HPDE6-E6E7 (cell line): ENCODE results near the gene EZH1.
"Not testable (repeated sequence)": the region's sequence is repeated elsewhere in the genome, so short reads cannot be mapped to it uniquely, and the experiment has no call there.

ENCODE experiments used
- DNase-seq: peaks from one replicate; pipeline ENCODE4 v3.0.0; 2011; ENCODE audit warnings: missing footprints; ENCODE audit errors: extremely low spot score

Gene EZH1

GRCh38 chr17:42772945-42773289, 28.1 kb upstream of the EZH1 start:
- DNase-seq: no peak

- not testable (repeated sequence) for DNase-seq
Observed at GRCh38 chr17:42769964-42770363, 25.1 kb upstream of the EZH1 start.

DNA sequence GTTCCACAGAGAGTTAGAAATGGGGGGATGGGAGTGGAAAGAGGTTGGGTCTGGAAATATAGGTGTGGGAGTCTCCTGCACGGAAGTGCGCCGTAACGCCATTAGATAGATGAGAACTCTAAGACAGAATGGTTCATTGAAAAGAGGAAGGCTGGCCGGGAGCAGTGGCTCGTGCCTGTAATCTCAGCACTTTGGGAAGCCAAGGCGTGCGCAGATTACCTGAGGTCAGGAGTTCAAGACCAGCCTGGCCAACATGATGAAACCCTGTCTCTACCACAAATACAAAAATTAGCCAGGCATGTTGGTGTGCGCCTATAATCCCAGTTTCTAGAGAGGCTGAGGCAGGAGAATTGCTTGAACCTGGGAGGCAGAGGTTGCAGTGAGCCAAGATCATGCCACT, 23.2 kb upstream of the EZH1 start:
- DNase-seq: not testable (repeated sequence)

DNA sequence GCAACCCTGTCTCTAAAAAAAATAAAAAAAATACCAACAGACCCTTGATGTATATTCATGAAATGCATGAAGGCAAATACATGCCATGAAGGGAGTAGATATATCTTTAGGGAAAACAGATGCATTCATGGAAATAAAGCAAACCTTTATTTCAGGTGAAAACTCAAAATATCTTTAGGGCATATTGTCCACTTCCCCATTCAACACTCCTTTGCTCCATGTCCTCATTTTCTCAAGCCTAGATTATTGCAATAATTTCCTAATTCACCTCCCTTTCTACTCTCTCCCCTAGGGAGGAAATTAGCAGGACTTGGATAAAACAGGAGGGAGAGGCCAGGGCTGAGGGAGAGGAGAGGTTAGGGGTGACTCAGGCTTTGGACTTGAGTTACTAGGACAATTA, 22.7 kb upstream of the EZH1 start:
- DNase-seq: no peak

- no peak for DNase-seq
Observed at GRCh38 chr17:42766124-42766523, 21.3 kb upstream of the EZH1 start.

GRCh38 chr17:42761638-42762037, 16.8 kb upstream of the EZH1 start:
- DNase-seq: no peak

DNA sequence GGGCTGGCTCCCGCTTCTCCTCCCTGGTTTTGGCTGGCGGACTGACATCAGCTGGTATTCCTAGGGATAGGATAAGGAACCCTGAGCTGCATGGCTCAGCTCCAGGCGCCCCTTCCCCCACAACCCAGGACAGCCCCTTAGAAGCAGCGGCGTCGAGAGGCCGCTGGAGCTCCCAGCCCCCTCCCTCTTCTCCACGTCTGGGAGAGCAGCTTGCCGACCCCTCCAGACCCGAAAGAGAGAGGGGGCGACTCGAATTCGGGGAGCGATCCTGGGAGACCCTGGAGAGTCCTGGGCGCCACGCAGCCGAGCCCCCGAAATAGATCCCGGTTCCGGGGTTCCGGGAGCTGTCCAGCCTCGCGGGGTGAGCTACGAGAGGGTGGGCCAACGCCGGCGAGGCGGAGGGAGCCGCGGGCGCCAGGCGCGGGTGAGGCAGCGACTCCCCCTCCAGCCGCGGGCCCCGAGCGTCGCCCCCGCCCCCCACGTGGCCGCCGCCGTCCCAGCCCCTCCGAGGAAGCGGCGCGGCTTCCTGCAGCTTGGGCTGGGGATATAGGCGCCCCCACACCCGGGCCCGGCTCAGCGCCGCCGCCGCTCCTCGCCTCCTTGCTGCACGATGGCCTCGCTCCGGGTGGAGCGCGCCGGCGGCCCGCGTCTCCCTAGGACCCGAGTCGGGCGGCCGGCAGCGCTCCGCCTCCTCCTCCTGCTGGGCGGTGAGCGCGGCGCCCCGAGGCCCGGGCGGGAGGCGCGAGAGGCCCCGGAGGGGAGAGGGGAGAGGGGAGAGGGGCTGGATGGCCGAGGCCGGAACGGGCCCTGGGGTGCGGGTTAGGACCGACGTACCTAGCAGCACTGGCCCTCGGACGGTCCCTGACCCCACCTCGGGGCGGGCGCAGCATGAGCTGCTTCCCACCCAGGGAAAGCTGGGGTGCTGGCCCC, 16.1 kb upstream of the EZH1 start, which contains the start of gene RAMP2:
Gene RAMP2, plus strand, starts transcription at position 576 of the 930 bp plus-strand sequence. Its CDS starts 35 bp downstream, at position 611.
- DNase-seq: no peak

DNA sequence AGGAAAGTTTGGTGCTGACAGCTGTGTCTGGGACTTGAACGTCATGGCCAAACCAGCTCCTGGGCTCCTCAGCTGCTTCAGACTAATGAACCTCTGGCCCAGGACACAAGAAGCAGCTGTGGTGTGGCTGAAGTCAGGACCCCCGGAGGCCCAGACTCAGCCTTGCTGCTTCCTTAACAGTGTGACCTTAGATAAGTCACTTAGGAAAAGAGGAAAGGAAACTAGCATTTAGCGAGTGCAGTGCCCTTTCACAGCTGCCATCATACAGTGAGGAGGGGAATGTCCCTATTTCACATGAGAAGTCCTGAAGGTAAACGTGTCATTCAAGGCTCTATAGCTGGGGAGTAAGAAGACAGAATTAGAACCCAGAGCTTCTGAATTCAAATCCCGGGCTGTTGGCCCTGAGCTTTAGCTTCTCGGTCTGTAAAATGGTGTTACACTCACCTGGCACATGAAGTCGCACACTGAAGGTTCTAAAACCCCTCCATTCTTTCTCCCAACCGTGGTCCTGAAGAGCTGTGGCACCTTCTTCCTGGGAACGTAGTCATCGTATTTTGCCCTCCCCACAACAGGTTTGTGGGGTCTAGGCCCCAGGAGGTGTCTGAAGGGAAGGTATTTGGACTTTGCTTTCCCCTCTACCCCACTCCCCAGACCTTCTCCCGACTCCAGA, 15.3 kb upstream of the EZH1 start:
- no peak for DNase-seq

- DNase-seq: no peak
Observed at GRCh38 chr17:42754782-42755181, 9.9 kb upstream of the EZH1 start.

- DNase-seq: no peak
Observed at GRCh38 chr17:42751628-42752027, 6.8 kb upstream of the EZH1 start.

GRCh38 chr17:42750739-42751344, 6.0 kb upstream of the EZH1 start:
- DNase-seq: no peak

- DNase-seq: no peak
Observed at GRCh38 chr17:42748908-42749798, 4.3 kb upstream of the EZH1 start.

- no peak for DNase-seq
Observed at GRCh38 chr17:42748202-42748907, 3.5 kb upstream of the EZH1 start.

DNA sequence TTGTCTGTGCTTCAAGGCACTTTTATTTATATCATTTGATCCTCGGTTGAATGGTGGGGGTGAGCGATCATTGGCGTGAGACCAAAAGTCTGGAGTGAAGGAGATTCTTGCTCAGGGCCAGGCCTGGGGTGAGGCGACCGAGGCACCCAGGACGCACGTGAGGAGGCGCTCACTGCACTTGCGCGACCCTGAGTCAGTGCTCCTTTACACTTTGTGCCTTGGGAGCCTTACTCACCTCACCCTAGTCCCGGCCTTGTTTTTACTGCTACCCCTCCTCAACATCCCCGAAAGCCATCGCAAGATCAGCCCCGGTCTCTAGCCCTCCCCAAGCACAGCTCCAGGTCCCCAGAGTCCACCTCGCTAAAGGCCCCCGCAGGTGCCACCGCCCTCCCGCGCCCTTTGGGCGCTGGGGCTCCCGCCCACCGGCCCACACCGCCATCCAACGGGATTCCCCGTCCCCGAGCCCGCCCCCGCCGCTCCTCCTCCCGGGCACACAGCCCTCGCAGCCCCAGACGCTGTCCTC, 496 bp downstream of the EZH1 start:
- peak; percentile 73 for DNase-seq

GRCh38 chr17:42743595-42744282, 1.1 kb downstream of the EZH1 start:
- no peak for DNase-seq

- DNase-seq: not testable (repeated sequence)
Observed at GRCh38 chr17:42742916-42743315, 1.9 kb downstream of the EZH1 start.

GRCh38 chr17:42740699-42741098, 4.1 kb downstream of the EZH1 start:
- DNase-seq: no peak

- DNase-seq: no peak
Observed at GRCh38 chr17:42725143-42725542, 19.7 kb downstream of the EZH1 start.

DNA sequence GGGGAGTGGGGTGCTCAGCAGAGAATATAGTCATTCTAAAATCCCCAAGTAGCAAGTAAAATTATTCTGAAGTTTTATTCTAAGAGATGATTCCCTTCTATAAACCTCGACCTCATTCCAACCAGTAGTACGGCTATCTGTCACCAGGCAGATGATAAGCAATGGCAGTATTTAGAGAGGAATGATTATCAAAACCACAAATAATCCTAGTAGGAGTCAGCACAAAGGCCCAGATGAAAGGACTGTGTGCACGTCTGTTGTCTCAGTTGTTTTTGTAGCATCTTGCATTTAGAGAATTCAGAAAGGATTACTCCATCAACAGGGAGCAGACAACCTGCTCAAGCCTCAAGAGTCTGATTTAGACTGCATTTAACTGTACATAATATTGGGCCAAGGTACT, 21.2 kb downstream of the EZH1 start:
- no peak for DNase-seq

DNA sequence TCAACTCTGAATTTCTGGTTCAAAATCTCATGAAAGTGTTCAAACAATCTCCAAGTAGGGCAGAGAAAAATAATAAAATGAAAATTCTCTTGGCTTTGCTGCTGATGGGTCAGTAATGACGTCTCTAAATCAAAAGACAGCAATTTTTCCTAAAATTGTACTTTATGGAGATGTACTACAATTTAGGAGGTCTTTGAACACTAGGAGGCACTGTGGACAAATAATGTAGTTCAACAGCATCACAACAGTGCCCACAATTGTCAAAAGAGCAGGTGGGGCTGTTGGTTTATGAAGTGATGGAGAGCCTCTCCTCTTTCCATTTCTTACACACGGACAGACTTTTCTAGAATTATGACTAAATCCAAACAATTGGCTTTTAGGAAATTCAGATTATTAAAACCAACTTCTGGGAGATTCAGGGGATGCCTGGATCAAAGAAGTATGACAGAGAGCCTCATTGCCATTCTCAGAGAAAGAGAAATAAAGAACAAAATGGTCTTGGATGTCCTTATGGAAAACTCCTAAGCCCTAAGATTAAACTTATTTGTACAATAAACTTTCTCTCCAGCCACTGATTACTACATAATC, 23.8 kb downstream of the EZH1 start:
- peak; percentile 46 for DNase-seq
